Epithelial cell of esophagus (primary cell): ENCODE results near the gene SOX5.
A peak's percentile ranks its signal among the peaks of the same experiment; 100 is the strongest.
"Not testable (repeated sequence)": the region's sequence is repeated elsewhere in the genome, so short reads cannot be mapped to it uniquely, and the experiment has no call there.

Experiments used
- DNase-seq: peaks from one replicate; pipeline ENCODE4 v3.0.0; 2010; ENCODE audit warnings: low read depth
- H3K4me3 ChIP-seq: 2 replicates; pipeline ENCODE4 v1.5.1; 2011; ENCODE audit warnings: mild to moderate bottlenecking, low read length, control low read depth
- TF ChIP-seq, protein P1 (sequence below): IDR thresholded peaks from 2 replicates; pipeline ENCODE4 v1.5.1; 2011; ENCODE audit warnings: low read depth, mild to moderate bottlenecking, low read length, control low read depth, inconsistent platforms; ENCODE audit not compliant: insufficient read depth; ENCODE audit errors: missing control alignments

The SOX5 gene

DNA sequence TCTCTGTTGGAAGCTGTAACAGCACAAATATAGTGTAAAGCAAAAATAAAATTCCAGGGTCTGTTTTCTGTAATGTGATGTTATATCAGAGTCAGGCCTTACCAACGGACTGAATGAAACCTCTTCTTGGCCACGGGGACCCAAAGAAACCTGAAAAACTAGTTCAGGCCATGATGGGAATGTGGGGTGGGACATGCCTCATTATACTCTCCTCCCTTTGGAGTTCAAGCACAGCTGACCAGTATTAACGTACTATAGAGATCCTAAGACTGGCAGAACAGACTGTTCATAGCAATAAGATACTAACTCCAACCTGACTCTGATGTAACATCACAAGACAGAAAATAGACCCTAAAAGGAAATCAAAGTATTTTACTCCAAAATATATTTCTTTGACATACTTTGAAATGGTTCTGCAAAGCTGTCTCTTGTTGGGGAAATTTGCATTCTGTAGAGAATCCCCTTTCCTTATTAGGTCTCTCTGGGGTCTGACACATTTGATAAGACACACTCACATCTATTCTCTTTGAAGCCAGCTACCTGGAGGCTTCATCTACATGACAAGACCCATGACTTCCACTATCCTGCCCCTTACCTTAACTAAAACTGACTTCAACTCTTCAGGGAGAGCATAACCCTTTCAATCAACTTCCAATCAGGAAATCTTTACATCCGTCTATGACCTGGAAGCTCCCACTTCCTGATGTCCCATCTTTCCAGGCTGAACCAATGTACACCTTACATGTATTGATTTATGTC, 444.6 kb downstream of the SOX5 start:
- no peak overlapping the region for H3K4me3 ChIP-seq
- TF ChIP-seq, protein P1, sequence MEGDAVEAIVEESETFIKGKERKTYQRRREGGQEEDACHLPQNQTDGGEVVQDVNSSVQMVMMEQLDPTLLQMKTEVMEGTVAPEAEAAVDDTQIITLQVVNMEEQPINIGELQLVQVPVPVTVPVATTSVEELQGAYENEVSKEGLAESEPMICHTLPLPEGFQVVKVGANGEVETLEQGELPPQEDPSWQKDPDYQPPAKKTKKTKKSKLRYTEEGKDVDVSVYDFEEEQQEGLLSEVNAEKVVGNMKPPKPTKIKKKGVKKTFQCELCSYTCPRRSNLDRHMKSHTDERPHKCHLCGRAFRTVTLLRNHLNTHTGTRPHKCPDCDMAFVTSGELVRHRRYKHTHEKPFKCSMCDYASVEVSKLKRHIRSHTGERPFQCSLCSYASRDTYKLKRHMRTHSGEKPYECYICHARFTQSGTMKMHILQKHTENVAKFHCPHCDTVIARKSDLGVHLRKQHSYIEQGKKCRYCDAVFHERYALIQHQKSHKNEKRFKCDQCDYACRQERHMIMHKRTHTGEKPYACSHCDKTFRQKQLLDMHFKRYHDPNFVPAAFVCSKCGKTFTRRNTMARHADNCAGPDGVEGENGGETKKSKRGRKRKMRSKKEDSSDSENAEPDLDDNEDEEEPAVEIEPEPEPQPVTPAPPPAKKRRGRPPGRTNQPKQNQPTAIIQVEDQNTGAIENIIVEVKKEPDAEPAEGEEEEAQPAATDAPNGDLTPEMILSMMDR = no peak

DNA sequence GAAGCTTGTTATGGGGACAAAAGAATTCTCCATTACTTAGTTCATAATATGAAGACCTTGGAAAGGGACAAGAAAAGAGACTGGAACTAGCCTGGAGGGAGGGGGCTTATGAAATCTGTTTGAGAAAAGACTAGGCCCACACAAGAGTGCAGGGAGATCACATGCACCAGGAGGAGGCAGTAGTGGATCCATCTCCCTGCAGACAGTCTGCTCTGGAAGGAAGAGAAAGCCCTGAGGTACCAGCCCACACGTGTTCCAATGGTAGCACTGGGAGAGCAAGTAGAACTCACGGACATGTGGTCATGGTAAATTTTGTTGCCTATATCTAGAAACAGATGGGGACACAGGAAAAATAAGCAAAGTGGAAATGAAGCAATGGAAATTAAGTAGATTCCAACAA, 445.4 kb downstream of the SOX5 start:
- no peak for DNase-seq
- TF ChIP-seq, protein P1 = no peak
- H3K4me3 ChIP-seq = no peak overlapping the region

More for the DNA sequence above, 444.6 kb downstream of the SOX5 start:
- DNase-seq = peak; percentile 8

DNA sequence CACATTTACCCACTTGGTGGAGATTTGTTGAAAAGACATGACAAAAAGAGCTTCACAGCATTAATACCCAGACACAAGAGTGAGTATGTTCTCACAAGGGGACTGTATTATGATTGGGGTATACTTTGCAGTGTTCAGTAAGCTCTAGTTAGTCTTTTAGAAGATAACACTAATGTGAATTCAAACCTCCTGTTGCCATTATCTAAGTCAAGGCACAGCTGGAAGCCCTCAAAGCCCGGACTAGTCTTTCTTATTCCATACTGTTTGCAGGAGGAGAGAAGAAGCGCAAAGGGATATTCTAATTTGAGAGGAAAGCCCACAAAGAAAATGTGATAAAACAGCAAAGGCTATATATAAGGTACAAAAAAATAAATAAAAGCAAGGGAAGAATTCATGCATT, 445.9 kb downstream of the SOX5 start:
- TF ChIP-seq, protein P1 = no peak
- DNase-seq = no peak
- no peak overlapping the region for H3K4me3 ChIP-seq

DNA sequence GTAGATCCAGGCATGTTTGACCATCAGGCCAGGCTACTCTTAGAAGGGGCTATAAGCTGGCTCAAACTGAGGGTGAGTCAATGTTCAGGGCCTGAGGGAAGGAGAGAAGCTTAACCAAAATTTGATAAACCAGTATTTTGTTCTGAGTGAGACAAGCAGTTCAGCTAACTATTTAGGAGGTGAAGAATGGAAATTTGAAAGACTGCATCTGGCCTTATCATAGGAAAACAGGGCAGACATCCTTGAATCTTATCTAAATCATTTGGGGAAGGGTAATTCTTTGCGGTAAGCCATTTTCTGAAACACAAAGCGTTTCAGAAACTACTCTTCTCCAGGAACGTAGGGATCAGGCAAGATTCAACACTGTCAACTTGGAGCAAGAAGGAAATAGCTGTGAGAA, 447.2 kb downstream of the SOX5 start:
- TF ChIP-seq, protein P1 = no peak
- no peak overlapping the region for H3K4me3 ChIP-seq
- no peak for DNase-seq

DNA sequence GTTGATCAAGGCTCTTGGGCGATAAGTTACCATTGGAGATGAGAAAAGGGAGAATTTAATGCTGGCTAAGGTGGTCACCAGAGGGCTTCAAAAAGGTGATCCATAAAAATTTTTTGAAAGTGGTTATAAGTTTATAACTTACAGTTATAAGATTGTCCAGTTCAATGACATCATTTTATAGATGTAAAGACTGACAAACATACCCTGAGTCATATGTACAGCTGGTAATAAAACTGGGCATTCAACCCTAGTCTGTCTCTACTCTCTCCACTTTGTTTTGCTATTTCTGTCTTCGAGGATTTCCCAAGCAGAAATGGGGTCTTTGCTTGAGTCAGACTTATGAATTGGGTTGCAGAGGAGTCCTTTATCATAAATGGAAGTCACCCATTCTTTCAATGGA, 454.0 kb downstream of the SOX5 start:
- no peak overlapping the region for H3K4me3 ChIP-seq
- DNase-seq = peak; percentile 31
- TF ChIP-seq, protein P1 = peak; percentile 1

DNA sequence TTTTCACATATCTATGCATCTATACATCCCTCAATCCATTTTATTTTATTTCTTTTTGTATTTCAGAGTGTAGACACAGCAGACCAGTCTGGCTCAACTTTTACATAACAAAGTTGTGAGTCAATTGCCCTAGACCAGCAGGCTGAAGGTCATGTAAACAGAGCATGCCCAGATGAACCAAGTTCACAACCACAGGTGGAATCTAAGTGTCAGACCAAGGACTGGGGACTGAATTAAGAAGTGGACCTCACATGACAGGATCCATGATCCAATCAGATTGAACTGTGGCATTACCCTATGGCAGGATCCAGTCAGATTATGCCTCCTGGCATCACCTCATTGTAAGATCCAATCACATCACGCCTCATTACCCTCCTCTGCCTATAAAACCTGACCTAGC, 455.8 kb downstream of the SOX5 start:
- no peak for DNase-seq
- H3K4me3 ChIP-seq = no peak overlapping the region
- TF ChIP-seq, protein P1 = no peak

DNA sequence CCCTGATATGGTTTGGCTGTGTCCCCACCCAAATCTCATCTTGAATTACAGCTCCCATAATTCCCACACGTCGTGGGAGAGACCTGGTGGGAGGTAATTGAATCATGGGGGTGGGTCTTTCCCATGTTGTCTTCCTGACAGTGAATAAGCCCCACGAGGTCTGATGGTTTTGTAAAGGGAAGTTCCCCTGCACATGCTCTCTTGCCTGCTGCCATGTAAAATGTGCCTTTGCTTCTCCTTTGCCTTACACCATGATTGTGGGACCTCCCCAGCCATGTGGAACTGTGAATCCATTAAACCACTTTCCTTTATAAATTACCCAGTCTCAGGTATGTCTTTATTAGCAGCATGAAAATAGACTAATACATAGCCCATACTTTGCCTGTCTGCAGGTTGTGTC, 458.4 kb downstream of the SOX5 start:
- H3K4me3 ChIP-seq = not testable (repeated sequence)

More for the DNA sequence above, 458.4 kb downstream of the SOX5 start:
- DNase-seq = not testable (repeated sequence)
